ENCODE results near the gene GNG2. TPM values are rescaled to one million over a fixed set of nuclear protein-coding genes. Genes with fewer than 3 reads are reported as not detected.
A peak's percentile ranks its signal among the peaks of the same experiment; 100 is the strongest.

Gene GNG2
- total RNA-seq, 3 donors from 2014 or later, result 12.1 to 106 (median 15.1) TPM

DNA sequence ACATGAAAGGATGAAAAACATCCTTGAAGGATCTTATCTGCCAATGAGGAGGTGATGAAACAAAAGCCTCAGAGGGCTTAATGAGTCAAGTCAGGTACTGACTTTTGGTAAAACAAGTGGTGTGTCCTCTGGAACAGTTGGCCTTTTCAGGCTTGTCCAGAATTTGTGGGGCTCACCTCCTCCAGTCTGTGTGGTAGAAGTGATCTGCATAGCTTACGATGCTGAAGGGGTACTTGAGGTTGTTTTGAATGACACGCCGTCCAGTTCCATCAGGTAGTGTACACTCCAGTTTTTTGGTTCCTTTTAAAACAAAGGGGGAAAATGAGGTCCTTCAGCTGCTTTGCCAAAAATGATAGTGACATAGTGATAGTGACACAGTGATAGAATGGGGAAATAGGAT lies 145.9 kb downstream of the GNG2 start:
- no peak overlapping the region for H3K4me3 ChIP-seq
- H3K9me3 ChIP-seq, result no peaks in the 10 kb centered on the region
- no peak overlapping the region for H3K27ac ChIP-seq
- peaks cover 12% of the 10 kb centered on the region for H3K36me3 ChIP-seq
- TF ChIP-seq CTCF (IDR thresholded peaks at IDR 0.05) (no peak), POLR2AphosphoS5 (IDR thresholded peaks at IDR 0.05) (no peak), POLR2A (IDR thresholded peaks at IDR 0.05) (no peak)
- H3K4me1 ChIP-seq, result no peaks in the 10 kb centered on the region
- H3K27me3 ChIP-seq, result no peaks in the 10 kb centered on the region
- intact Hi-C loops (cut with DNase I; ENCODE audit: low total_unique reads), result no loop called here
- DNase-seq (ENCODE audit: low spot score in 2 of 2), result no peak

DNA sequence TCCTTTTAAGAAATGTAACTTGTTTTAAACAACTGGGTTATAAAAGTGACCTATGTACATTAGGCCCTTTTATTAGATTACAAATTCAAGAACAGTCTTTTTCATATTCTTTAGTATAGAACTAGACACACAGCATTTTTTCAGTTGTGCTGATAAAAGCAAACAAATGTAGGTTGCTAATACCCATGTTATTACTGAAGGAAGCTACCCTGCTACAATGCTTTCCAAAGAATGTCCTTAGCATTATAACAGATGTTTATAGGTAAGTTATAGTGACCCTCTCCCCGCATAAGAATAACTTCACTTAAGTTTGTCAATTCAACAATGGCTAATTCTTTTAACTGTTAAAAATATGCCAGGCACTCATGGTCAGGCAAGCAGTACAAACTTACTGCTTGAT lies 146.8 kb downstream of the GNG2 start:
- Histone ChIP-seq H3K4me1 (no peaks in the 10 kb centered on the region), H3K9me3 (no peaks in the 10 kb centered on the region), H3K4me3 (no peak overlapping the region), H3K27me3 (no peaks in the 10 kb centered on the region), H3K27ac (no peak overlapping the region), H3K36me3 (peaks cover 12% of the 10 kb centered on the region)
- intact Hi-C loops (cut with DNase I; ENCODE audit: low total_unique reads), result no loop called here
- no peak for DNase-seq (ENCODE audit: low spot score in 2 of 2)
- no peak for TF ChIP-seq POLR2AphosphoS5 (IDR thresholded peaks at IDR 0.05)
- TF ChIP-seq CTCF (IDR thresholded peaks at IDR 0.05), result no peak

DNA sequence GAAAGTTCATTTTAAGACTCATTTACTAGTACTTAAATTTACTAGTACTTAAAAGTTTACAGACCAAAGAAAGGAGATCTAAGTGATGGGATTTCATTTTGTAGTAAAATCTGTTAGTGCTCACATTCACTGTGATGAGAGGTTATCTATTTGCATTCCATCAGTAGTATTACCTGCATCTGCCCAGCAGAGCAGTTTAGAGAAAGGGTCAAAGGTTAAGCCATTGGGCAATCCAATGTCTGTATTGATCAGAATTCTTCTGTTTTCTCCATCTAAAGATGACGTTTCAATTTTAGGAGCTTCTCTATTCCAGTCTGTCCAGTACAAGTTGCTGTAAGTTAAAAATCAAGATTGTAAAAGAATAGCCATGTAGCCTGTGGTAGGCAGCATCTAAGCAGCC lies 147.2 kb downstream of the GNG2 start:
- TF ChIP-seq POLR2A (IDR thresholded peaks at IDR 0.05) (no peak), CTCF (IDR thresholded peaks at IDR 0.05) (no peak), POLR2AphosphoS5 (IDR thresholded peaks at IDR 0.05) (no peak)
- Histone ChIP-seq H3K36me3 (peaks cover 12% of the 10 kb centered on the region), H3K27ac (no peak overlapping the region), H3K4me1 (no peaks in the 10 kb centered on the region), H3K4me3 (no peak overlapping the region), H3K9me3 (no peaks in the 10 kb centered on the region), H3K27me3 (no peaks in the 10 kb centered on the region)
- DNase-seq (ENCODE audit: low spot score in 2 of 2), result no peak
- intact Hi-C loops (cut with DNase I; ENCODE audit: low total_unique reads), result no loop called here

- H3K4me1 ChIP-seq, result no peaks in the 10 kb centered on the region
- DNase-seq (ENCODE audit: low spot score in 2 of 2), result no peak
- no peaks in the 10 kb centered on the region for H3K27me3 ChIP-seq
- intact Hi-C loops (cut with DNase I; ENCODE audit: low total_unique reads), result no loop called here
- H3K9me3 ChIP-seq, result no peaks in the 10 kb centered on the region
- H3K4me3 ChIP-seq, result no peak overlapping the region
- peaks cover 12% of the 10 kb centered on the region for H3K36me3 ChIP-seq
- peak overlapping the region in 1 of 2 donors; percentile 4 for H3K27ac ChIP-seq
- TF ChIP-seq POLR2AphosphoS5 (IDR thresholded peaks at IDR 0.05) (no peak), POLR2A (IDR thresholded peaks at IDR 0.05) (no peak), CTCF (IDR thresholded peaks at IDR 0.05) (no peak)
These were observed 147.7 kb downstream of the GNG2 start for GRCh38 chr14:52008136-52008535.

GRCh38 chr14:52010173-52010693 lies 149.8 kb downstream of the GNG2 start:
- no peak overlapping the region for H3K27ac ChIP-seq
- peaks cover 6% of the 10 kb centered on the region for H3K36me3 ChIP-seq
- intact Hi-C loops (cut with DNase I; ENCODE audit: low total_unique reads), result no loop called here
- H3K4me3 ChIP-seq, result no peak overlapping the region
- DNase-seq (ENCODE audit: low spot score in 2 of 2), result no peak
- no peaks in the 10 kb centered on the region for H3K4me1 ChIP-seq
- no peaks in the 10 kb centered on the region for H3K27me3 ChIP-seq
- no peaks in the 10 kb centered on the region for H3K9me3 ChIP-seq
- TF ChIP-seq POLR2A (IDR thresholded peaks at IDR 0.05) (no peak), CTCF (IDR thresholded peaks at IDR 0.05) (no peak), POLR2AphosphoS5 (IDR thresholded peaks at IDR 0.05) (no peak)
